NCI-H1436 treated with DMSO at 0.1 percent for 48 hours (cell line): ENCODE measurements around the gene PLXDC2.

Source experiments
- DNase-seq: peaks from one replicate; lab custom pipeline; 2025; lab: John Stamatoyannopoulos, UW

PLXDC2 gene

GRCh38 chr10:19911886-19912285 is 95.7 kb downstream of the PLXDC2 start:
- DNase-seq, result no peak

- no peak for DNase-seq
These were observed 97.8 kb downstream of the PLXDC2 start for GRCh38 chr10:19913987-19914386.

- DNase-seq, result no peak
These were observed 98.9 kb downstream of the PLXDC2 start for GRCh38 chr10:19915125-19915524.

- DNase-seq, result no peak
These were observed 99.6 kb downstream of the PLXDC2 start for GRCh38 chr10:19915816-19916215.

GRCh38 chr10:19917751-19918478 is 101.7 kb downstream of the PLXDC2 start:
- DNase-seq, result no peak

- DNase-seq, result no peak
These were observed 102.6 kb downstream of the PLXDC2 start for GRCh38 chr10:19918794-19919193.

GRCh38 chr10:19919671-19920070 is 103.4 kb downstream of the PLXDC2 start:
- no peak for DNase-seq

GRCh38 chr10:19920075-19920726 is 104.0 kb downstream of the PLXDC2 start:
- no peak for DNase-seq

DNA sequence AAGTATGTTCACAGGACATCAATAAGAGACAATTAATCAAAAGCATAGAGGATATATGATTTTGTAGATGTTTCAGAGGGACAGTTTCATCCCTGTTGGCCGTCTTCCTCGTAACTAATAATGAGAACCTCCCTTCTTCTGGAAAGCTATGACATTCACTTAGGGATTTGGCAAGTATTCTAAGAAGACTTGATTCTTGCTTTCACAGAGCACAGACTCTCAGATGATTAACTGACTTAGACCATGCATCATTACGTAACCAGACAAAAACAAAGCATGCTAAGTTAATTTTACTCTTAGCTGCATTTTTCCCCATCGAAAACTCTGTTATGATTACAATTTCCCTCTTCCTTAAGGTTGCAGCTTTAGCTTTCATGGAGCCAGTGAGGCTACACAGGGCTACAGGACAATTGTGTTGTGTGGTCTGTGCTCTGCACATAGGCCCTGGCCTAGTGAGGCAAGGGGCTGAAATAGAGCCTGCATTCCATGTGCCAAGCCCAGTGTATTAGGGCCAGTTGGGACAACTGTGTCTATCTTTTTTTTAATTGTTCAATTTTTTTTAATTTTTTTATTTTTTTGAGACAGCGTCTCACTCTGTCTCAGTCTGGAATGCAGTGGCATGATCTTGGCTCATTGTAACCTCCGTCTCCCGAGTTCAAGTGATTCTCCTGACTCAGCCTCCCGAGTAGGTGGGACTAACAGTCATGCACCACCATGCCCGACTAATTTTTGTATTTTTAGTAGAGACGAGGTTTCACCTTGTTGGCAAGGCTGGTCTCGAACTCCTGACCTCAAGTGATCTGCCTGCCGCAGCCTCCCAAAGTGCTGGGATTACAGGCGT is 105.3 kb downstream of the PLXDC2 start:
- no peak for DNase-seq

DNA sequence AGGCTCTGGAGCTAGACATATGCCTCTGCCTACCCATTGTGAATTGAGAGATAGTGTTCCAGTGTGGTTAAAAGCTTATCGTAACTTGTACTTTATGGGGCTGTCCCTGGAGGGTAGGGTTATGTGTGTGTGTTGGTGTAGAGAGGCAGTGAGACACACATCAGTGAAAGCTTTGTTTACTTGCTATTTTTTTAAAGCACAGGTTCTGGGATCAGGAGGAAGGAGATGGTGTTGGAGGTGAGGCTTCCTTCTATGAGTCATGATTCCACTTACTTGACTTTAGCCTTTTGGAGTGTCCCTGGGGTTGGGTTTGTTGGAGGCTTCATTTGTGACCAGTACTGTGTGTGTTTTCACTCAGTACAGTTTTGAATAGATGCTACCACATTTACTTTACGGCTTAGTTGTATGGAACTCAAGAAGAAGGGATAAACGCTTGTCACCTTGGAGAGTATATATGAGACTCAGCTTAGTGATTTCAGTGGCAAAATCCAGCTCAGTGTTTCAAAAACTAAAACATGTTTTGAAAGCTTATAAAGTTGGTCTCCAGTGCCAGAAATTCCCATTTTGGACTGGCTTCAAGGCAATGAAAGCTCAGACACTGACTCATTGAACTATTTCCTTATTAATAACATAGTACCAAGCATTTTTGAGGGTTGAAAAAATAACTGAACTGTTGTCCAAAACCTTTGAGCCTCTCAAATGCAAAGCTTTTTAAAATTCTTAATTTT is 106.2 kb downstream of the PLXDC2 start:
- no peak for DNase-seq

GRCh38 chr10:19925064-19925463 is 108.8 kb downstream of the PLXDC2 start:
- no peak for DNase-seq

GRCh38 chr10:19928936-19929335 is 112.7 kb downstream of the PLXDC2 start:
- no peak for DNase-seq

- no peak for DNase-seq
These were observed 113.4 kb downstream of the PLXDC2 start for GRCh38 chr10:19929506-19930140.

GRCh38 chr10:19930936-19931893 is 115.0 kb downstream of the PLXDC2 start:
- no peak for DNase-seq

GRCh38 chr10:19931894-19932590 is 115.8 kb downstream of the PLXDC2 start:
- DNase-seq, result no peak

DNA sequence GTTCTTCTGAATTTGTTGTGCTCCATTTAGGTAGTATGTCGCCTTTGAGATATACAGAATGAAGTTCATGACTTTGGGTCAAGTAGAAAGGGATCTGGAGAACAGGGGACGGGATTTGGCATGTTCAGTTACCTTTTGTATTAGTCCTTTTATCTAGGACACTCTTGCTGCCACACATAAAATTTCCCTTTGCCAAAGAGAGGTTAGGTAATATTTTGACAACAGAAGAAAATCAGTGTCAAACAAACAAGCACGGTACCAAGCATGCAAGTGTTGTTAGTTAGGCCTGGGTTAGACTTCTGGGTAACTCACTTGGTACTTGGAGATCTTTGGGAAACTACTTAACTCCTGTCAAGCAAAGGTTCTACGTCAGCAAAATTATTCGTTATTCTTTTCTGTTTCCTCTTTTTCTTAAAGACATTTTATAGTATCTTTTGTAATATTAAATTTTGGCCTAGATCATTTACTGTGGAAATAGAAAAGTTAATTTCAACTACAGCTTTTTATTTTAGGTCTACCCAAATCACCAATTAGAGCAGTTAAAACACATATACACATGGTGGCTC is 116.7 kb downstream of the PLXDC2 start:
- DNase-seq, result no peak

DNA sequence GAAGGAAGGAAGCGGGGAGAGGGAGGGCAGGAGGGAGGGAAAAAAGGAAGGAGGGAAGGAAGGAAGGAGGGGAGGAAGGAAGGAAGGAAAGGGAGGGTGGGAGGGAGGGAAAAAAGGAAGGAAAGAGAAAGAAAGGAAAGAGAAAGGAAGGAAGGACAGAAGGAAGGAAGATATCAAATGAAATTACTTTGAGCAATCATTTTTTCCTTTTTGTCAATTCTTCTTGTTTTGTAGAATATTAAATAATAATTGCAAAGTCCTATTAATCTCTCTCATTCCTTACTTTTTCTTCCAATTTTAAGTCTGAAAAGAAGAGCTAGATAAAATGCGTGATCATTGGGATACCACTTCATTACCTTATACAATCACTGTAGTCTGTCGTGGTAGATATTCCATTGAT is 117.5 kb downstream of the PLXDC2 start:
- DNase-seq, result no peak

DNA sequence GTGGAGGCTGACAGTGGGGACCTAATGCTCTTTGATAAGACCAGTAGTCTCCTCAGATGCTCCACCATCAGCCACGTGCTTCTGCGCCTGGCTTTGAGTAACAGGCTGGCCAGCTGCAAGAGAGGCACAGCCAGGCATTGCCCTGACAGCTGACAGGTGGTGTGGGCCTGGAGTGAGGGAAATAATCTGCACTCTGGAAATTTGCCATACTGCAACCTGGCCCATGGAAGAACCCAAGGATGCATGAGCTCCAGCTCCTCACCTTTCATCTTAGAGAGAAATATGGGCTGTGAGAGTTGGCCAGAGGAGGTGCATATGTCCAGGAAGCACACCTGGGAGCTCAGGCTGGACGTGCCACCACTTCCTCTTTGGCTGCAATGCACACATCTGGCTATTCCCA is 118.9 kb downstream of the PLXDC2 start:
- DNase-seq, result no peak

GRCh38 chr10:19936289-19936688 is 120.1 kb downstream of the PLXDC2 start:
- DNase-seq, result no peak

DNA sequence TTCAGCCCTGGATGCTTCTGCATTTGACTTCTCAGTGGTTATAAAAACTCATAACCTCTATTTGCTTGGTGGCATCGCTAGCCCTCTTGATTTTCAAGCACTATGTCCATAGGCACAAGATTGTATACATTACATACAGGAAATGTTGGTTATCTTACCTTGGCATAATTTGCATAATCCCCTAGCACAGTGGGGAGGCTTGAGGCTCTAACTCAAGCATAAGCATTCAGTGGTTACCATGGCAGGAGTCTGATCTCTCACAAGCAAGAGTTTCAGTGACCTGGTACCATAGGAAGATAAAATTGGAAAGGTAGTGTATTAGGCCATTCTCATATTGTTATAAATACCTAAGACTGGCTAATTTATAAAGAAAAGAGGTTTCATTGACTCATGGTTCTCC is 121.8 kb downstream of the PLXDC2 start:
- no peak for DNase-seq
